Dermis blood vessel endothelial cell (primary cell): ENCODE data around the gene KREMEN2. TPM values are rescaled to one million over a fixed set of nuclear protein-coding genes. Genes with fewer than 3 reads are reported as not detected.

Experiments
- DNase-seq: peaks from one replicate; pipeline ENCODE4 v3.0.0; 2010
- total RNA-seq: library from RNA; depleted of rRNA; stranded (reverse); fragments of >200 nt; gene quantifications from 2 replicates; pipeline ENCODE4 v1.2.3, GENCODE V29; 2014

The KREMEN2 gene
- total RNA-seq, 1 donor from 2014 or later: not detected

DNA sequence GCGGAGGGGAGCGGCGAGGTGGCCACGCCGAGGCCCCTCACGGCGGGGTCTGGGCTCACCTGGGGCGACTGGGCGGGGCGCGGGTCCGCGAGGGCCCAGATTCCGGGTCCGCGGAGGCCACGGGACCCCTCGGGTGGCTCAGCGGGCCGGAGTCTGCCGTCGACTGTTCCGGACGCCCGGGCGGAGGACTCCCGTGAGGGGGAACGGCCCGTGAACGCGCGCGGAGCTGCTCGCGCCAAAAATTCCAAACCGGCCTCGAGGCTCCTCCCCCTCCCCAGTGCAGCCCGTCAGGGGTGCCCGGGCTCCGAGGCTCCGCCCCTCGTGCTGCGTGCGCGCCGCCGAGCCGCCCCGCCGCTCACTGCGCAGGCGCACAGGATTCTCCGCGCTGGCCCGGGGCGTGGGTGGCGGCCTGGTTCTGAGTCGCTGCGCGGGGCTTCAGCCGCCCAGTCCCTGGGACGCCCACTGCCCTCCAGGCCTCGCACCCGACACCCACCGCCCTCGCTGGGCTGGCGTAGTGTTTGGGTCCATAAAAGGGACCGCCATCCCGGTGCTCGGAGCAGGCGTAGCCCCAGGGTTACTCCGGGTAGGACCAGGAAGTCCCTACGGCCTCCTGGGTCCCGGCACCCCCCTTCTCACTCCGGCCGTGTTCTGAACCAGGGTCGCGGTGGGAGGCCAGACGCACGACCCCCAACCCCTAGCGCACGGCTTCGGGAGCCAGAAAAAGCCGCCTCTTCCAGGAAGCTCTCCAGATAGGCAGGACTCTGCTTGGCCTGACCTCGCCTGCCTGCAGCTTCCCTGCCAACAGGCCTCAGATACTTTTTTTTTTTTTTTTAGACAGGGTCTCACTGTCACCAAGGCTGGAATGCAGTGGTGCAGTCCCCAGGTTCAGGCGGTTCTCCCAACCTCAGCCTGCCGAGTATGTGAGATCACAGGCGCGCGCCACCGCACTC, 16.4 kb downstream of the KREMEN2 start, which contains the start of gene PKMYT1:
PKMYT1 (minus strand) TSS at position 220 of the 950 bp plus-strand sequence. CDS start 789 bp downstream, outside the sequence.
- DNase-seq: peak; percentile 90

- DNase-seq: no peak
Observed at GRCh38 chr16:2981177-2981898, 17.3 kb downstream of the KREMEN2 start.

- no peak for DNase-seq
Observed at GRCh38 chr16:2981899-2982250, 17.8 kb downstream of the KREMEN2 start.

- DNase-seq: no peak
Observed at GRCh38 chr16:2982402-2982801, 18.3 kb downstream of the KREMEN2 start.

- DNase-seq: peak; percentile 80
Observed at GRCh38 chr16:2983706-2984136, 19.6 kb downstream of the KREMEN2 start.

DNA sequence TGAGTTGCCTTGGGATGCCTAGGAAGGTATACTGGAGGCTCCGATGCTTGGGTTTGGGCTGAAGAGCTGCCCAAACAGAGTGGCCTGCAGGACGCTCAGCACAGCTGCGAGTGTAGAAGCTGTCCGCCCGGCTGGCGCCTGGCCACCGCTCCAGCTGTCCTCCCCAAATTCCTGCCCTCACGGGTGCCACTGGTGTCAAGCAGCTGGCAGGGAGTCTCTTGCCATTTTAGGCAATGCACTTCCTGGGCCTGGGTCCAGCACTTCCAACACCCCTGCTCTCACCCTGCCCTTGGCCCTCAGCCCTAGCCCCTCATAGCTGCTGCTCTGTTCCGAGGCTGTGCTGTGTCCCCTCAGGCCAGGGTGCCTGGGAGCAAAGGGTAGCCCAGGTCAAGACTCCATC, 21.4 kb downstream of the KREMEN2 start:
- DNase-seq: no peak

- DNase-seq: no peak
Observed at GRCh38 chr16:2985893-2986355, 21.8 kb downstream of the KREMEN2 start.

- no peak for DNase-seq
Observed at GRCh38 chr16:2986623-2987188, 22.6 kb downstream of the KREMEN2 start.

GRCh38 chr16:2987286-2987685, 23.2 kb downstream of the KREMEN2 start:
- no peak for DNase-seq

DNA sequence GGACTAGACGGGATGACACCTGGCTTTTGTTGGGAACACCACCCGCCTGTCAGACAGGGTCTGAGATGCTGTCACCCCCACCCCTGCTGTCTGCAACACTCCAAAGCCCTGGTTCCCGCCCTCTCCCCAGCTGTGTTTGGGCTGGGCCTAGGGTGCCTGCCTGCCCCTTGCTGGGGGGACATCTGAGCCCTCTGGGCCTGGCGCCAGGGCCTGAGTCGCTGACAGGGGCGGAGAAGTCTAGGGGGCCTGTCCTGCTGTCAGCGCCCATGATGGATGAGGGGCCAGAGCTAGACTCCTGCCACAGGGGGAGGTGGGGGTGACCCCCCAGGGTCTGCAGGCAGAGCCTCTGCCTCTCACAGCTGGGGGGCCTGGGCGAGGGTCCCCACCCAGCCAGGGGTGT, 23.8 kb downstream of the KREMEN2 start:
- DNase-seq: no peak

DNA sequence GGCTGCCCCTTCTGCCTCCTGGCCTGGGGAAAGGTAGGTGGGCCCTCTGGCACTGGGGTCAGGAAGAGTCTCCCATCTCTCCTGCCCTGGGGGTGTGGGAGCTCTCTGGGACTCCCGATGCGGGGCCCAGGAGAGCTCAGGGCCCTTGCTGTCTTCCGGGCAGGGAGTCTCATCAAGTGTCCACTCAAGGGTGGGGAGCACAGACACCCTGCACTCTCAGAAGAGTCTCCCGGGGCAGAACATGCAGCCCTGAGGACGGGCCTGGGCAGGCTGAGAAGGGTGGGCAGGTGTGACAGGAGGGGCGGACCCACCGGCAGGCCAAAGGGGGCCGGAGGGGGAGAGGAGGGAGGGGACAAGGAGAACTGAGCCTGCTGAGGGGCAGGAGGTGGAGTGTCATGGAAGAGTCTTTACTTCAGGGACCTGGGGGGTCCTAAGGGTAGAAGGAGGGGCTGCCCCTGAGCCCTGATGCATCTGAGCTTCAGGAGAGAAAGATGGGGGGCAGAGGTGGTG, 24.6 kb downstream of the KREMEN2 start:
- no peak for DNase-seq

DNA sequence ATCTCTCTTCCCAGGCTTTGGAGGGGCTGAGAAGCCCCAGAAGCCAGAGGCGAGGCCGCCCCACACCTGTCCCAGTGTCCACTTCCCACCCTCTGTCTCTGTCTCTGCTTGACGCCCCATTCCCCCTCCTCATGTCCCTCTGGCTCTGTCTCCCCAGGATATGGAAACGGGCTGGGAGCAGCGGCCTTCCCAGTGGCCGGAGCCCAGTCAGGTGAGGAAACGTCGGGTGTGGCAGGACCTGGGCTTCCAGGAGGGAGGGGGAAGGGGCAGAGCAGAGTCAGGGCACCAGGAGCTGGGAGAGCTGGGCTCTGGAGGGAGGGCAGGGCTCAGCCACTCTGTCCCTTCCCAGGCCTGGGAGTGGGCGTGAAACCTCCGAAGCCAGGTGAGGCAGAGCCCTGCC, 26.8 kb downstream of the KREMEN2 start:
- DNase-seq: no peak

GRCh38 chr16:2991566-2992261, 27.6 kb downstream of the KREMEN2 start:
- DNase-seq: no peak

DNA sequence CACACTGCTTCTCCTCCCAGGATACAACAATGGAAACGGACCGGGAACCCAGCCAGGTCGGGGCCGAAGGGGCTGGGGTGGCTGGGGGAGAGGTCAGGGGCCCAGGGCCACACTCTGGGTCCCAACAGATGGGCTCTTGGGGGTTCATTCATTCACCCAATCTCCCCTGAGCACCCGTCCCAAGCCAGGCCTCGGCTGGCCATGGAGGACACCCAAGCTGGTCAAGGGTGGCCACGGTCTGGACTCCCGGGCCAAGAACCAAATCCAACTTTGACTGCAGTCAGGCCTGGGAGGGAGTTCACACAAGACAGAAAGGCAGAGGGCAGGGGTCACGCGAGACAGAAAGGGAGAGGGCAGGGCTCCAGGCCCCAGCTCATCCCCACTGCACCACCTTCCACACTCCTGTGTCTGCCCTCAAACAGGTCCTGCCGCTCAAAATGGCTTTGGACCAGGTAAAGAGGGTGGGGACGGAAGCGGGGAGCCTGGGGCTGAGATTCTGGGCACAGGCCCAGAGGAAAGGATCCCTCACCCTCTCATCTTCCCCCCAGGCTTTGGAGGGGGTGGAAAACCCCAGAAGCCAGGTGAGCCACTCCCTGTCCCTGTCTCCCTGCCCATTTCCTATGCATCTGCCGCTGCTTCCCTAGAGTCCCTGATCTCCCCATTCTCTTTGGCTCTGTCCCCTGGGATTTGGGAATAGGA, 28.5 kb downstream of the KREMEN2 start:
- no peak for DNase-seq

DNA sequence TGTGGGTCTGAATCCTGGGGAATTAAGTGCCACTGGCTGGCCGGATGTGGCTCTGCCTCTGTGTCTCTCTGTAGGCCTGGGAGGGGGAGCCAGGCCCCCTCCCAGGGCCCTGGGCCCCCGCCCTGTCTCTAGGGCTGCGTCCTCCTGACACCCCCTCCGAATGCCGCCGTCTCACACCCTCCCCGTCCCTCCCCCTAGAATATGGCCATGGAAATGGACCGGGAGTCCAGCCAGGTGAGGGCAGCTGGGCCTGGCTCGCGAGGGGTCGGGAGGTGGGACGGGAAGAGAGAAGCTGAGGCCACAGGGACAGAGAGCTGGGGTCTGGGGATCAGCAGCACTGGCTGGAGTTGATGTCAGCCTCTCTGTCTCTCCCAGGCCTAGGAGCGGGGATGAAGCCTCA, 32.2 kb downstream of the KREMEN2 start:
- DNase-seq: no peak

GRCh38 chr16:2999929-3000328, 35.9 kb downstream of the KREMEN2 start:
- no peak for DNase-seq

GRCh38 chr16:3000540-3000939, 36.5 kb downstream of the KREMEN2 start:
- DNase-seq: no peak

GRCh38 chr16:3001316-3001715, 37.2 kb downstream of the KREMEN2 start:
- DNase-seq: no peak

- DNase-seq: peak; percentile 100
Observed at GRCh38 chr16:3003582-3004270, 39.7 kb downstream of the KREMEN2 start.

GRCh38 chr16:3004319-3004718, 40.2 kb downstream of the KREMEN2 start:
- peak; percentile 19 for DNase-seq

GRCh38 chr16:3004781-3005284, 40.8 kb downstream of the KREMEN2 start:
- DNase-seq: no peak
